ENCODE results near the gene GTF2F1.

- TF ChIP-seq CTCF (IDR thresholded peaks at IDR 0.05 in 8 of 11, conservative IDR thresholded peaks at IDR 0.05 in 3 of 11) (no peak), POLR2AphosphoS5 (IDR thresholded peaks at IDR 0.05) (no peak)
Measured at GRCh38 chr19:6364353-6364752, 28.6 kb downstream of the GTF2F1 start.
